B cell (primary cell): ENCODE measurements around the gene MAG. TPM values are rescaled to one million over a fixed set of nuclear protein-coding genes. Genes with fewer than 3 reads are reported as not detected.

Experiments
- ATAC-seq: fragments of 200-7000 bp; cut with Tn5 transposase; one replicate; pipeline ENCODE4 v1.10.0; 2021; ENCODE audit warnings: low read depth, mild to moderate bottlenecking, moderate number of reproducible peaks, moderate library complexity
- CTCF ChIA-PET: fragments of 350-600 bp; sonication (Branson Sonifier 250); formaldehyde crosslinking; loops from one replicate; lab custom pipeline; 2021; ENCODE audit warnings: antibody characterized with exemption, inconsistent platforms; lab: Charles Lee
- POLR2A ChIA-PET: fragments of 350-600 bp; sonication (Branson Sonifier 250); formaldehyde crosslinking; loops from one replicate; lab custom pipeline; 2021; ENCODE audit warnings: antibody characterized with exemption; lab: Charles Lee
- DNase-seq: peaks from one replicate; pipeline ENCODE4 v3.0.0; 2013
- H2AFZ ChIP-seq: 2 replicates; pipeline ENCODE4 v1.6.1; 2012; ENCODE audit warnings: mild to moderate bottlenecking, low read depth, low read length; ENCODE audit not compliant: insufficient read depth, poor library complexity, severe bottlenecking
- H3K27ac ChIP-seq, 2 donors: 1 replicate in 1 of 2; 2 replicates in 1 of 2; pipeline ENCODE4 v1.5.1; 2012 to 2013; ENCODE audit warnings: low read length in 2 of 2, mild to moderate bottlenecking in 2 of 2, moderate library complexity in 1 of 2
- H3K27me3 ChIP-seq, 4 experiments: fragments of 200-600 bp in 1 of 4; sonication (generic) in 1 of 4; replicated peaks in 1 of 4; 1 replicate in 2 of 4; 2 replicates in 2 of 4; pipeline versions ENCODE4 v1.6.1 to v1.7.0; 2013 to 2016; ENCODE audit warnings: low read length in 3 of 4, mild to moderate bottlenecking in 2 of 4, mixed read lengths in 1 of 4, moderate library complexity in 1 of 4; ENCODE audit not compliant: insufficient read depth in 4 of 4, control insufficient read depth in 3 of 4; ENCODE audit errors: control extremely low read depth in 1 of 4
- H3K36me3 ChIP-seq, 2 experiments: replicated peaks in 1 of 2; 1 replicate in 1 of 2; 2 replicates in 1 of 2; pipeline versions ENCODE4 v1.6.1 to v1.7.1; 2013; ENCODE audit warnings: low read length in 1 of 2; ENCODE audit not compliant: insufficient read depth in 2 of 2, control insufficient read depth in 1 of 2; ENCODE audit errors: control extremely low read depth in 1 of 2, extremely low read depth in 1 of 2
- H3K4me1 ChIP-seq, 2 donors: fragments of 200-600 bp in 1 of 2; sonication (generic) in 1 of 2; 1 replicate in 1 of 2; 2 replicates in 1 of 2; pipeline versions ENCODE4 v1.5.1 to v1.6.1; 2013 to 2017; ENCODE audit warnings: low read length in 2 of 2; ENCODE audit not compliant: control insufficient read depth in 2 of 2, insufficient read depth in 2 of 2
- H3K4me2 ChIP-seq: replicated peaks from 2 replicates; pipeline ENCODE3; 2012; ENCODE audit warnings: mild to moderate bottlenecking, low read depth, low read length; ENCODE audit not compliant: poor library complexity, severe bottlenecking
- H3K4me3 ChIP-seq, 5 experiments: fragments of 200-600 bp in 1 of 5; sonication (generic) in 1 of 5; 1 replicate in 3 of 5; 2 replicates in 2 of 5; pipeline versions ENCODE4 v1.5.1 to v1.7.0; 2011 to 2016; ENCODE audit warnings: low read length in 4 of 5, mild to moderate bottlenecking in 4 of 5, low read depth in 2 of 5, control low read depth in 1 of 5, moderate library complexity in 1 of 5; ENCODE audit not compliant: insufficient read depth in 1 of 5; ENCODE audit errors: control extremely low read depth in 1 of 5, extremely low read depth in 1 of 5
- H3K79me2 ChIP-seq: fragments of 200-600 bp; sonication (generic); one replicate; pipeline ENCODE4 v1.6.0; 2016; ENCODE audit warnings: low read length; ENCODE audit not compliant: control insufficient read depth, insufficient read depth
- H3K9ac ChIP-seq: fragments of 200-600 bp; sonication (generic); 2 replicates; pipeline ENCODE4 v1.6.1; 2017; ENCODE audit warnings: mild to moderate bottlenecking, low read length, moderate library complexity
- H3K9me3 ChIP-seq, 3 donors: one replicate each; pipeline versions ENCODE4 v1.6.1 to v1.7.1; 2013; ENCODE audit warnings: low read length in 2 of 3; ENCODE audit not compliant: control insufficient read depth in 2 of 3, insufficient read depth in 1 of 3; ENCODE audit errors: control extremely low read depth in 1 of 3
- H4K20me1 ChIP-seq: 2 replicates; pipeline ENCODE4 v1.6.0; 2012; ENCODE audit warnings: mild to moderate bottlenecking, low read length; ENCODE audit not compliant: insufficient read depth, control insufficient read depth, poor library complexity, severe bottlenecking
- H3K27ac Mint-ChIP-seq: one replicate; pipeline ENCODE4 v1.8.0; 2021; ENCODE audit warnings: mixed read lengths
- H3K27me3 Mint-ChIP-seq: one replicate; pipeline ENCODE4 v1.8.0; 2021; ENCODE audit warnings: mixed read lengths
- H3K4me1 Mint-ChIP-seq: one replicate; pipeline ENCODE4 v1.8.0; 2021; ENCODE audit warnings: mixed read lengths
- H3K4me3 Mint-ChIP-seq: one replicate; pipeline ENCODE4 v1.8.0; 2021; ENCODE audit warnings: mixed read lengths
- H3K9me3 Mint-ChIP-seq: one replicate; pipeline ENCODE4 v1.8.0; 2022; ENCODE audit warnings: mixed read lengths; ENCODE audit not compliant: insufficient read depth
- EZH2 ChIP-seq: IDR thresholded peaks from 2 replicates; pipeline ENCODE4 v1.6.1; 2012; ENCODE audit warnings: borderline replicate concordance, low read depth, mild to moderate bottlenecking, moderate library complexity, low read length; ENCODE audit not compliant: insufficient read depth, poor library complexity, severe bottlenecking
- WGBS: methylation state at CpG from one replicate; pipeline ENCODE4 v1.1.5; 2013; ENCODE audit warnings: missing lambda C conversion rate; ENCODE audit not compliant: insufficient coverage; 5-methylcytosine and 5-hydroxymethylcytosine counted together
- intact Hi-C: fragments of 100-400 bp; cut with micrococcal nuclease; formaldehyde crosslinking; loops from one replicate; pipeline ENCODE4 v1.10.0; 2022
- polyA plus RNA-seq: library from polyadenylated mRNA; depleted of rRNA; stranded (reverse); fragments of >200 nt; gene quantifications from 2 replicates; pipeline ENCODE4 v1.2.3, GENCODE V29; 2012
- total RNA-seq, 2 donors: library from RNA; stranded (reverse); fragments of 120-200 nt in 1 of 2; gene quantifications; 1 replicate in 1 of 2; 2 replicates in 1 of 2; pipeline versions ENCODE4 v1.2.3 to v1.2.4, GENCODE V29; 2013 to 2022
- TF ChIP-seq, protein P1 (sequence below): fragments of 200-600 bp; IDR thresholded peaks from one replicate; pipeline ENCODE4 v1.8.0; 2022; ENCODE audit warnings: antibody characterized with exemption, mild to moderate bottlenecking

Gene MAG
- total and polyA plus RNA-seq, 2 donors (not counting 1 experiment from before 2014, with no cell fraction given), result 0.12 to 0.58 TPM

DNA sequence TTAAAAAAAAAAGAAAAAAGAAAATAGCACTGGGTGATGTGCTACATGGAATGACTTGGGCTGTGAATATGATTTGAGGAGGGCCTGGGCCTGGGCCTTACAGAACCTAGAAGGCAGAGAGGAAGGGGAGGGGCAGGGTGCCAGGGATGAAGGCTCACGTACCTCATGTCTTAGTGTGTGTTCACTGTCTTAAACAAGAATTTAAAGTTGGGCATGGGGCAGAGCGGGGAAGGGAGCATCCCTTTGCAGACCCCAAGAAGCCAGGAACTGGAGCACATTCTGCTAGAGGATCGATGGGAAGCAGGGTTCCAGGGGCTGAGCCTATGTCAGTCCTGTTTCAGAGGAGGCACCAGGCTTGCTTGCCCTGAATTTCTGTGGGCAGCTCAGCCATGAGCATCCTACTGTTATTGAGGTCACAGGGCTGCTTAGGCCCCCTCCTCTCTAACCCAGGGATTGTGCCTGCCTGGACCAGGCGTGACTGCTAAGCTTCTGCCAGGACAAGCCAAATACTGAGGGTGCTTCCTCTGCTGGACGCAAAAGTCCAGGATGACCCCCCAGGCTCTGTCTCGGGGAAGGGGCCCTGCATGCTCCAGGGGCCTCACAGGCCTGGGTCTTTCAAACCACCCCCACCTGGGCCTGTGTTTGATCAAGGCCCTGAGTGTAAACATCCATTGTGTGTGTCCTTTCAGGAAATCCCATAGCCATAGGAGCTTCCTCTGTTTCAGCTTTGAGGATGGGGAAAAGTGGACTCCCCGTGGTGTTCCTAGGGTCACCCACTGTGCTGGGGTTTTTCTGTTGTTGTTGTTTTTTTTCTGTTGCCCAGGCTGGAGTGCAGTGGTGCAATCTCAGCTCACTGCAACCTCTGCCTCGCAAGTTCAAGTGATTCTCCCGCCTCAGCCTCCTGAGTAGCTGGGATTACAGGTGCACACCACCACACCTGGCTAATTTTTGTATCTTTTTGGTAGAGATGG lies 38.4 kb upstream of the MAG start:
- Histone ChIP-seq H3K27ac (no peak overlapping the region), H4K20me1 (peaks cover 5% of the 10 kb centered on the region), H3K9ac (no peak overlapping the region), H3K4me2 (no peak overlapping the region), H3K4me1 (peaks cover 8 to 15% of the 10 kb centered on the region in 2 donors), H3K36me3 (peaks cover 0 to 8% of the 10 kb centered on the region in 2 experiments), H3K4me3 (no peak overlapping the region), H2AFZ (no peak overlapping the region), H3K27me3 (no peaks in the 10 kb centered on the region), H3K79me2 (no peaks in the 10 kb centered on the region), H3K9me3 (no peaks in the 10 kb centered on the region)
- ATAC-seq (no peak), DNase-seq (no peak)
- Mint-ChIP-seq H3K4me1 (peaks cover 23% of the 10 kb centered on the region), H3K4me3 (no peak overlapping the region), H3K27me3 (no peaks in the 10 kb centered on the region), H3K27ac (no peak overlapping the region), H3K9me3 (no peaks in the 10 kb centered on the region)
- over 99% methylated on average over 8 of the region's 9 CpGs for WGBS
- POLR2A ChIA-PET, result no interaction called here
- intact Hi-C loops, result no loop called here
- CTCF ChIA-PET, result interaction anchor here (0.8 kb wide), 1 partner anchor 139 kb away, joined by 3 read pairs; no protein-coding TSS in a partner anchor
- TF ChIP-seq, protein P1, sequence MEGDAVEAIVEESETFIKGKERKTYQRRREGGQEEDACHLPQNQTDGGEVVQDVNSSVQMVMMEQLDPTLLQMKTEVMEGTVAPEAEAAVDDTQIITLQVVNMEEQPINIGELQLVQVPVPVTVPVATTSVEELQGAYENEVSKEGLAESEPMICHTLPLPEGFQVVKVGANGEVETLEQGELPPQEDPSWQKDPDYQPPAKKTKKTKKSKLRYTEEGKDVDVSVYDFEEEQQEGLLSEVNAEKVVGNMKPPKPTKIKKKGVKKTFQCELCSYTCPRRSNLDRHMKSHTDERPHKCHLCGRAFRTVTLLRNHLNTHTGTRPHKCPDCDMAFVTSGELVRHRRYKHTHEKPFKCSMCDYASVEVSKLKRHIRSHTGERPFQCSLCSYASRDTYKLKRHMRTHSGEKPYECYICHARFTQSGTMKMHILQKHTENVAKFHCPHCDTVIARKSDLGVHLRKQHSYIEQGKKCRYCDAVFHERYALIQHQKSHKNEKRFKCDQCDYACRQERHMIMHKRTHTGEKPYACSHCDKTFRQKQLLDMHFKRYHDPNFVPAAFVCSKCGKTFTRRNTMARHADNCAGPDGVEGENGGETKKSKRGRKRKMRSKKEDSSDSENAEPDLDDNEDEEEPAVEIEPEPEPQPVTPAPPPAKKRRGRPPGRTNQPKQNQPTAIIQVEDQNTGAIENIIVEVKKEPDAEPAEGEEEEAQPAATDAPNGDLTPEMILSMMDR, result no peak
- no peak for TF ChIP-seq EZH2
